HG02571 (cell line): Measurements from ENCODE around the gene SFT2D3.

Source experiments
- ATAC-seq: cut with Tn5 transposase; IDR thresholded peaks from one replicate; pipeline ENCODE4 v1.9.1; 2021; ENCODE audit warnings: mild to moderate bottlenecking, moderate library complexity; ENCODE audit not compliant: unreplicated experiment

The SFT2D3 gene

DNA sequence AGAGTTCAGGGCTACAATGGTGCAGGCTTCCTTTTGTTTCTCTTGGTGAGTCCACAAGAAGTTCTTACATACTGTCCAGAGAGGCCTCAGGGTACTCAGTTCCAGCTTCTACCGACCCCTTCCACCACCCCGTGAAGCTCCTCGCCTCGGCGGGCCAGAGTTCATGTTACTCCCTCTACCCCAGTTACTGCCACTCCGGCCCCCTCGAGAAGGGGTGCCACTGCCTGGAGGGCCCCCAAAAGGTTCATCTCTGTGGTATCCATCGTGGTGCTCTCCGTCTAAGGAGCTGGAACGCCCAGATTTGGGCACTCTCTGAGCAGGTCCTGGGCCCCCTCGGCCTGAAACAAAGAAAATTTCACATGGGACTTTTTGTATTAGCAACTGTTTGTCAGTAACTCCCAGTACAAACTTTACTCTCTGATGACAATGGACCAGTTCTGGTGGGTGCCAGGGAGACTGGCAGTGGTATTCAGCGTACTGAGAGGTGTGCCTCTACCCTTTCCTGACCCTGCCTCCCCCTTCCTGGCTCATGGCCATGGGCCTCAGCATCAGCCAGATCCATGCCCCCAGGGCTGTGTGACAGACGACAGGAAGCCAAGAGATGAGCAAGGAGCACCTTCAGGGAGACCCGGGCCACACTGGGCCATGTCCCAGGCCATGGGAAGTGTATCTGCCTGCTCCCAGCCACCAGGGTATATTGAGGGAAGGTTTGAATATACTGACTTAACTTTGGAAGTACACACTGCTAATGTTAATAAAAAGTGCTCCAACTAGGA lies 5.1 kb downstream of the SFT2D3 start:
- no peak for ATAC-seq

DNA sequence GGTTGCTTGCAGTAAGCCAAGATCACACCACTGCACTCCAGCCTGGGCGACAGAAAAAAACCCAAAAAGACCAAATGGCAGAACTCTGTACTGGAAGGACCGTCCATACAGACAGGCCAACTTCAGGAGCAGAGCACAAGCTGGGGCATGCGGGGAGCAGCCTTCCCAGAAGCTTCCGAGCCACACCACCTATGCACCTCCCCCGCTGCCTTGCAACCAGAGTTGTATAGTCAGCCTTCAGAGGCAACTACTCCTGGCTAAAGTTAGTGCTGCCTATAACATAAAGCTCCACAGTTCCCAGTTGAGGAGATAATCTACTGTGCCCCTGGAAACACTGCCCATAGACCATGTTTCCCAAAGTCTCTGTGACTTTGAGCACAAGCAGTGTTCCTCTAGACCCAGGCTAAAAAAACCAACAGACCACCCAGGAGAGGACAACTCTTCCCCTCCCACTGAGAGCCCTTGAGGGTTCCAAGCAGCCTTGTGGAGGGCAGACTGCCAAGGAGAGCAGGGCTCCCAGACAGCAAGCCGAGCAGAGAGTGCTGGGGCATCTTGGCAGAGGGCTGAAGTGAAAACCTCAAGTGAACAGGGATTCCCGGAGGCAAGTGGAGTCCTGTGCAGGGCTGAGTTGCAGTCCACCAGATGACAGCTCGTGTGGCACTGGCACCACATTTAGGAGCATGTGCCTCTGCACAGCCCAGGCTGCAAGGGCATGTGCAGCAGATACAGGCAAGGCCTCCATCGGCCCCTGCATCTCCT lies 6.8 kb downstream of the SFT2D3 start:
- no peak for ATAC-seq

DNA sequence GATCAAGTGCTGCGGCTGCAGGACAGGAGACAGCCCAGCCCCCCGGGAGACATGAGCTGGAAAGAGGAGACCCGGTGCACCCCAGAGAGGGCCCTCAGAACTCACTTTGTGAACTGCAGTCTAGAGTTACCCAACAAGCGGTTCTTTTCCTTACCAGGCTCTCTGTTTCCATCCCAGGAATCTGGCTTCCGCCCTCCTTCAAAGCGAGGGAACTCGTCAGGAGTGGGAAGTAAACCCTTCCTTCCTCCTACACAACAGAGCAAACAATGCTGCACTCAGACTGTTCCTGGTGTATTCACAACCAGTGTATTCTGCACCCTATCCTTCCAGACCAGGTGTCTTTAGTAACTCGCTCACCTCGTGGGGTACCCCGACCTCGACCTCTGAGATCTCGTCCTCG lies 8.0 kb downstream of the SFT2D3 start:
- no peak for ATAC-seq

DNA sequence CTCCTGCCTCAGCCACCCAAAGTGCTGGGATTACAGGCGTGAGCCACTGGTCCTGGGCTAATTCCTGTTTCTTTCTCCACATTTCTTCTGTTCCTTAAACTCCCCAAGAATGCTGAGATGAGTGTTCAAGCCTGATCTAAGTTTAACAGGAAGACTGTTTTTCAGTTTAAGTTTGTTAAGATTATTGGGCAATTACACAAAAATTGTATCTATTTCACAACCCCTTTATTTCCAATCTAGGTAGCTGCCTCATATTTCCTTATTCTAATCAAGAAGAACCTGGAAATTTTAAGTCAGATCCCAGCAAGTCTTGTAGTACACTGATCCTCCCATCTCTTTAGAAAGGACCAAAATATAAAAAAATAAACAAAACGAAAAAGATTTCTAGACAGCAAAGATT lies 11.7 kb downstream of the SFT2D3 start:
- no peak for ATAC-seq

DNA sequence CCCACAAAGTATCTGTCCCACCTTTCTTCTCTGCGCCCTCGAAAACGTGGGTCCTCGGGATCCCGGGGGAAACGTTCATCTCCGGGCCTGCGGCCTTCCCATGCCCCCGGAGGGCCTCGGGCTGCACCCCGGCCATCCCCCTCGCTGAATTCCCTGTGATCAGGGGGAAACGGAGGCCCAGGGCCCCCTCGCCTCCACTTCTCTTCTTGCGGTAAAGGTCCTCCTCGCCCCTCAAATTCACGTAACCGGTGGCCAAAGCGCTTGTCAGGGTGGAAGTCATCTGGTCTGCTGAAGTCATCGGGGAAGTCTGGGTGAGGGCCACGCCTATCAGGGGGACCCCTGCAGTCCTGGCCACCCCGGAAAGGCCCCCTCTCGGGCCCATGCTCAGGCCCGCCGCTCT lies 12.3 kb downstream of the SFT2D3 start:
- ATAC-seq: no peak

DNA sequence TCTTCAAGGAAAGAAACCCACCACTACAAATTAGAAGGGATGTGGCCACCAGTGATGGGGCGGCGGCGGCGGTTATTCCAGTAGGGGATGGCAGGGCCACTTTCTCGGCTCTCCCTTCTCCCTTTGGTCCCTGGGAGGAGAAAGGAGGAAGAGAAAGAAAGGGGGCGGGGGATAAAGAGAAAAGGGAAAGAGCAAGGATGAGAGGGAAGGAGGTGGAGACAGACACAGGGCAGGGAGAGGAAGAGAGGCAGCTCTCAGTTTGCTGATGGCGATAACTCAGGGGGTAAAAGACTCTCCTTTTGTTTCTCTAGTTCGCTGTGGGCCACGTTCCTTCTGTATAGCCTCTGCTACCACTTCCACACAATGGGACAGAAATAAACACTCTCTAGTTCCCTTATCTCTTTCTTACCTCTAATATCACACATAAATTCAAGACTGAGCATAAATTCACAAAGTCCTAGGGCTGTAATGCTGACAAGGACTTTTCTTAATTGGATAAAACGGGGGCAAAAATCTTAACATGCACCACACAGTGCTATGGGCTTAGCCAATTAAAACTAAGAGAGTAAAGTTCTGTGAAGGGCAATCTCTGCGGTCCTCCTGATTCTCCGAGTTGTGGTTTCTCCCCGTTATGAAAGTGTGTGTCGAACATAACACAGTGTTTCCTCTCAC lies 14.6 kb downstream of the SFT2D3 start:
- no peak for ATAC-seq

DNA sequence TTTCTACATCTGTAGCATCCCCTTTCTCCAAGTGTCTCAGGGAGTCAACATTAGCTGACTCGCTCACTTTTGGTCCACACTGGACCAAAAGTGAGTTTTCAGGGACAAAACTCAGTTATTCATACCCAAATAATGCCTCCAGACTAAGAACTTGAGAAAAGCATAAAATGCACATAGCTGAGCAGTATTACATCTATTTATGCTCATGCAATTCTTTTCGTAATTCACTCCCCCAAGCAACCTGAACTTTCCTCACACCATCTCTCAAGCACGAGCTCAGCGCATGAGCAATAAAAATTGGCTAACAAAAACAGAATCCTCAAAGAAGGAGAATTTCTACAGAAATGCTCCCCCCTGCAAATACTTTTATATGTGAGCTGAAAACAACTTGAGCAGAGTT lies 17.0 kb downstream of the SFT2D3 start:
- no peak for ATAC-seq

DNA sequence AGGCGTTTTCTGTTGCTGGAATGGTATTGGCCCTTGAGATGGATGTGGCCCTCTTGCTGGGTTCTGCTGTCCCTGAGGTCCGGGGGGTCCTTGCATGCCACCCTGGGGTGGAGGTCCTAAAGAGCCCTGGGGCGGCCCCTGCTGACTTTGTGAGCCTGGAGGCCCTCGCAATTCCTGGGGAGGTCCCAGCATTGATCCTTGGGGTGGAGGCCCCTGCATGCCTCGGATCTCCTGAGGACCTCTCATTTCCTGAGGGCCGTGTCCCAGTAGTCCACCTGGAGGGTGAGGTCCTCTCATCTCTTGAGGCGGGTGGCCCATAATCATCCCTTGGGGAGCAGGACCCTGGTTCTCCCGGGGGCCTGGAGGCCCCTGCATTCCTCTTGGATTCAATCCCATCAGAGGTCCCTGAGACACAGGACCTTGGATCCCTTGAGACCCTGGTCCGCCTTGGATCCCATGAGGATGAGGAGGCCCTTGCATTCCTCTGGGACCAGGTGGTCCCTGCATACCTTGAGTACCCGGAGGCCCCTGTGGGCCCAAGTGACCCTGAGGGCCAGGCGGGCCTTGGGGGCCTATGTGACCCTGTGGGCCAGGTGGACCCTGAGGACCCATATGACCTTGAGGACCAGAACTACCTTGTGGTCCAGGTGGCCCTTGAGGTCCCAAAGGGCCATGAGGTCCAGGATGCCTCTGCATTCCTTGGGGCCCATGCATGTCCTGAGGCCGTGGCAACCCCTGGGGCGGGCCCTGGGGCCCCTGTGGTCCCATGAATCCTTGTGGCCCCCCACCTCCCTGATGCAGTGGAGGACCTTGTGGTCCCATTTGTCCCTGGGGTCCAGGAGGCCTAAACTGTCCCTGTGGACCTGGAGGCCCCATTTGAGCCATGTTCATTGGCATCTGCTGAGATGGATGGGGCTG lies 18.3 kb downstream of the SFT2D3 start:
- ATAC-seq: no peak

DNA sequence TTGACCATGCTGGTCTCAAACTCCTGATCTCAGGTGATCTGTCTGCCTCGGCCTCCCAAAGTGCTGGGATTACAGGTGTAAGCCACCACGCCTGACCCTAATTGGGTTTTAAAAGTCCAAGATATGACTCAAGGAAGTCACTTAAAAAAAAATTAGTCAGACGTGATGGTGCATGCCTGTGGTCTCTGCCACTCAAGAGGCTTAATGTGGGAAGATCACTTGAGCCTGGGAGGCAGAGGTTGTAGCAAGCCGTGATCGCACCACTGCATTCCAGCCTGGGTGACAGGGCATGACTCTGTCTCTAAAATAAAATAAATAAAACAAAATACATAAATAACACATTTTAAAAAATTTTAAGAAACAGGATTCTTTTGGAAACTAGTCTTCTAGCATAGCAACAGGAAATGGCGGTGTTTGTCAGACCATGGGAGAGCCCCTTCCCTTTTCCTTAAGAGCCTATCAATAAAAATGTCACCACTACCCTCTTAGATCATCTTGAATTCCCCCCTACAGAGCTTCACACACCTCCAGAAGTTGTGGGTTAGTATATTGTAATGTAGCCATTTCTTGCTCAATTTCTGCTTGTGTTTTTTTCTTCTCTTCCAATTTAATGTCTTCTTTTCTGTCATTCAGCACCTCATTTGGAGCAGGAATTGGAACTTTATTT lies 20.1 kb downstream of the SFT2D3 start:
- no peak for ATAC-seq

DNA sequence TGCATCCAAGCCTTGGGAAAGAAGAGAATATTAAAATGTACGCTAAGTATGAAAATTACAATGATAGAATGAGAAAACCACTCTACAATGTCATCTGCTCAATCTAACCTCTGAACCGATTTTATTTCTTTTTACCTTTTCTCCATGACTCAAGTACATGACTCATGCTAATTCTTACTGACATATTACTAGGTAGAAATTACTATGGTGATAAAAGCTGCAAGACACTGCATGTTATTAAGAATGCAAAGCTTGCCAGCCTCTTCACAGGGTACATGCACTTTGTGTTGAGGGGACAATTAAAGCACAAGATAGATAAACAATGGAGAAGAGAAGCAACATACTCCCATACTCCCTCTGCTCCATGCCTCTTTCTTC lies 20.7 kb downstream of the SFT2D3 start:
- ATAC-seq: no peak

DNA sequence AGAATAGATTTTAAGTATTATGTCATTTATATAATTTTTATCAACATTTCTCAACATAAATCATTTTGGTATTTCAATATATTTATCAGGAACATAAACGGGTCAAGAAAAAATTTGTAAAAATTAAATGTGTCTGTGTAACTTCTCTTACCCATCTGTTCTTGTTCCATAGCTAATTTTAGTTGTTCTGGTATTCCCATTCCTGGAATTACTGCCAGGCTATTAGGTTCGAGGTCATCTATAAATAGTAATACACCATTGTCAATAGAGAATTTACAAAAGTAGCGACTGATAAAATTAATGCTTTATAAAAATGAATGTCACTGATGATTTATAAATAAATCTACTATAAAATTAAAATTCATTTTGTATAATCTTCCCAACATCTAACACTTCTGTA lies 21.5 kb downstream of the SFT2D3 start:
- no peak for ATAC-seq

DNA sequence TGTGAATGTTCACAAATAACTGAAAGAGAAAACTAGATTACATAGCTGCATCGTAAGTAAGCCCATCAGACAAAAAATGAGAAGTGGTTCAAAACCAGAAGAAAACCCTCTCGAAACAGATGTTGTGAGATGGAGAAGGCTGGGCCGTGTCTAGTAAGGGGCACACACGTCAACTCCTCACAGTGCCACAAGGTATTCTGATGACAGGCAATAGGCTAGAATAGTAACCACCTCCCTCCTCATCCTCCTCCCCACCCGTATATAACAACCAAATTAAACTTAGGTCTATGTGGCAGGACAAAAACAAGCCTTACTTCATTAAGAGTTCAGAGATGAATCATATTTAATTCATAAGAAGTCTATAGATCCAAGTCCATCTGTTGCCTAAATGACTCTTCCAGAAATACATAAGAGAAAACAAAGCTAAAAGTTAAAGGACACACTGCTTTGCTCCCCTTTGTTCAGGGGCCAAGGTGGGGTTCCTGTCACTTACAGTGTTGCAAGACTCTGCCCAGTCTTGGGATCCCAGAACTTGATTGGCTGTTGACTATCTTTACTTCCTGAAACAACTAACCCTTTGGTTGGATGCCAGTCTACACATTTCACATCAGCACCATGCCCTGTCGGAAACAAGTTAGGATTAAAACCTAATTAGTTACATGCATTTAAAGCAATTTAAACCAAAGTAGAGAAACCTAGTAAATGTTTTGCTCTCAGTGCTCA lies 25.0 kb downstream of the SFT2D3 start:
- no peak for ATAC-seq

DNA sequence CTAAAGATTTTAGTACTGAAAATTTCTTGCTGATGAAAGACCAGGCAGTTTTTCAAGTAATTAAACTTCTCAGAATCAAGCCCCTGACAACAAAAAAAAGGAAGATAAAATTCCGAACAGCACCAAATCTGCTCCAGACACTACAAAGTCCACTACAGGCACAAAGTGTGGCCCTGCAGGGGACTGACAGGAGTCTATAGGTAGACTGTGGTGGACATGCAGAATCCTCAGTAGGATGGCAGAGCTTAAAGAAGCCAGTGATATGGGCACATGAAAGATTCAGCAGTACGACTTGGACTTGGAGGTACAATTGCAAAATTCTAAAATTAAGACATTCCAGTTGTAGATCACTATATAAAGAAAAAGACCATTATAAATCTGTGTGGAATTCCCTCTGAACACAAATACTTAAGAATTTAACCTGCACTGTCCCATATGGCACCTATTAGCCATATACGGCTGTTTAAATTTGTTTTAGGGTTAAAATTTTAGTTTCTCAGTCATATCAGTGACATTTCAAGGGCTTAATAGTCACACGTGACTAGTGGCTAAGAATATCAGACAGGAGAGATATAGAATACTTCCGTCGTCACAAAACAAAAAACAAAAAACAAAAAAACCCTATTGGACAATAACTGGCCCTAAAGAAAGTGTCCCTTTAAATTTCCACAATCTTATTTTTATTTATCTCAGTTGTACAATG lies 32.0 kb downstream of the SFT2D3 start:
- no peak for ATAC-seq

DNA sequence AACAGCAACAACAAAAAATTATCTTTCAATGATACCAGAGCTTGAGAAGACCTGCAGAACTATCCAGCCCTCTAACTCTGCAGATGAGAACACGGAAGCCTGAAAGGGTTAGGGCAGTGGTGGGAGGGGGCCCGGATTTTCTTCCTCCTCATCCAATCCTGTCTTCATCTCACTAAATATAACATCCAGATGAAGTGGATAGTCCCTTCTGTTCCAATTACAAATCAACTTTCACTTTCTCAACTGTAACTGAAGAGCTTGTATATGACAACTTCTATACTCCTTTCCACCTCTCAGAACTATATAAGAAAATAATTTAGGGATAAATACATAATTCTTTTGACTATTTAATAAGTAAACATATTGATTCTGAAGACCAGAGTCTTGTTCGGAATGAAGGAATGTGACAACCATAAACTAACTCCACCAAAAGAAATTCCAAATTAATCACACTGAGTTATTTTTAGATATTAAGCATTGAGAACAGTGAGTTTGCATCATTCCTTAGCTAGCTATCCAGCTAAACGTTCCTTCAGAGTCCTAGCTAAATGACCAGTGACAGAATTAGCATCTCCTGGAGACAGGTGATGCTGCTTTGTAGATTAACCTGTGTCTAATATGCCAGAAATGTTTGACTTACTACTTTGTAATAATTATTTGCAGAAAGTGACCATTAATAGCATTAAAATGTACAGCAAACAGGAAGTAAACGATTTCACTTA lies 32.7 kb downstream of the SFT2D3 start:
- ATAC-seq: no peak

DNA sequence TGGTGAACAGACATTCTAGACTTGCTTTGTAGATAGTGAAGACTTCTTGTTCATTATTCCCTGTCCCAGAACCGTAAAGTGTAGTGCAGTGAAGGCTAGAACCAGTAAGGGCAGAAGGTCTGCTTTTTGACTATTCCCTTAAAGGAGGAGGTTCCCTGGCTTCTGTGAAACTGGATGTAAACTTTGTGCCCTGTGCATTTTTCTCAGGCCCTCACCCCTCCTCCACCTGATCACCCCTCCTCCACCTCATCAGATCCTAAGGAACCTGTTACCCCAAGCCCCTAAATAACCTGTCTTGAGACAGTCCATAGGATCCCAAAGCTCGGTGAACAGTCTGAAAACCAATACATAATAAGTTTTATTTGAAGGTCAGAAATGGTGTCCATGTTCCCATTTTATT lies 33.7 kb downstream of the SFT2D3 start:
- ATAC-seq: no peak

DNA sequence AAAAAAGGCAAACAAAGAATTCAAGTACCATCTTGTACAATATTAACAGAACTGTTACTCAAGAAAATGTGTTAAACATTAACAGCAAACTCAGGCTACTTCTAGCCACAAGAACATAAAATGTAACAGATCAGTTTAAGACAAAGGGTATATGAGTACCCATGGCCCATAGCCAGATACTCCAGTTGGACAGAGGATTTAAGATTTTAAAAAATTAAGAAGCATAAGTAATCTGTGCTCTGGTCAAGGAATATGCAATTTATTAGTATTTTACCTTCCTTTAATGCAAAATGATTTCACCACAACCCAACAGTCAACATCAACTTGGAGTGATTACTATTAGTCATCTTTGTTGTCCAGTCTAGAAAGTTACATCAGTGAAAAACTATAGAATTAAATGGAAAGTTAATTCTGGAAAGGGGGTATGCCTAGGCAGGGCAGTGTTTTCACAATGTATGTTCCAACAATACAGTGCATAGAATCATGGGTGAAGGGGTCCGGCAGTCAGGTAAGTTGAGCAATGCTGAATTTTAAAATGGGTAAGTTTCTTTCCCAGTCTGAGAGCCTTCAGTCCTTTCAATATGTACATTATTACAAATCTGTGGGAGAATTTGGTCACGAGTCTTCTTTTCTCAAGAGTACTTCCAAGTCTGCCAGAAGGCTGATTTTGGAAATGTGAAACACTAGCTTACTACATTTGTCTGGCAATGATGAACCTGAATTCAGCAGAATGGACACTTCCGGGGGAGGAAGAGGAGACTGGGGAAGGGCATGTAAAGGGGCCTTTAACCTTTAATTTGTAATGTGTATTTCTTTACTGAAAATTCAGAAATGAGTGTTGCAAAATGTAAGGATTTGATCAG lies 34.5 kb downstream of the SFT2D3 start:
- ATAC-seq: no peak

DNA sequence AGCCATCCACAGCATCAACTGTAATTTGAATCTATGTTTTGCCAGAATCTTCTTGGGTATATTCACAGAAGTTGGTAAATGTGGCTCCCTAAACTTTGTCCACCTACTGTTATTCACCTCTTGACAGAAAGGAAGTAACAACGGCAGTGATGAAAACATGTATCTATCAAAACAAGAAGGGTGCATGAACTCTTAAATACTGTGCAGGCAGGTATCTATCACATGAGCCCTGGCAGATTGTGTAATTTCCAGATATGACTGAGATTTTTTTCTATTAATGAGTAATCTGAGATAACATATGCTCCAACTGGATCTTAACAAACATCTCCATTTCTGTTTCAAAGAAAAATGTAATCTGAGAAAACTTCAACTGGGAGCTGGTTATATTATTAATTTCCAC lies 36.6 kb downstream of the SFT2D3 start:
- no peak for ATAC-seq

DNA sequence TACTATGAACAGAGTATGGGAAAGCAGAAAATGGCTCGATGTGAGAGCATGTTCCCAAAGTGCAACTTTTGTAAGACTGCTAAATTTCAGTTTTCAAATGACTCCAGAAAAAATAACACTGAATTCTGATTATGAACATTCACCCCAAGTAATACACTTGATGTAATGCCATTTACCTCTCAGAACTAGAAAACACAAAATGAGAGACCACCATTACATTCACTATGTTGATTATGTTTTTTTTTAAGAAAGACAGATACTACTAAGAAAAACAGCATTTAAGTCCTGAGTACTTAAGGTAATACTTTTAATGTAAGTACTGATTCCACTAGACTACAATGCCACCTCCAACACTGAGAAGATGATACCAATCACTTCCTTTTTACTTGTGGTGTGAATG lies 38.5 kb downstream of the SFT2D3 start:
- no peak for ATAC-seq
